IPS-18c (cell line): ENCODE results near the gene REG3A.

ENCODE experiments used
- H3K4me3 ChIP-seq: 2 replicates; pipeline ENCODE4 v1.7.0; 2013; ENCODE audit warnings: low read depth, mild to moderate bottlenecking, low read length, moderate library complexity; ENCODE audit not compliant: insufficient read depth
- H3K9me3 ChIP-seq: one replicate; pipeline ENCODE4 v1.6.1; 2013; ENCODE audit warnings: mild to moderate bottlenecking, low read length, moderate library complexity; ENCODE audit not compliant: control insufficient read depth, insufficient read depth

REG3A gene

GRCh38 chr2:79159653-79160052 lies at the start of gene REG3A:
Gene REG3A, minus strand, starts transcription at chr2:79159753. Its CDS starts 348 bp downstream, at chr2:79159405.
- H3K9me3 ChIP-seq: no peaks in the 10 kb centered on the region
- no peak within 1 kb of the TSS for H3K4me3 ChIP-seq

GRCh38 chr2:79200762-79201161 lies 41.2 kb upstream of the REG3A start:
- H3K9me3 ChIP-seq: no peaks in the 10 kb centered on the region
- H3K4me3 ChIP-seq: no peak overlapping the region

- H3K9me3 ChIP-seq: no peaks in the 10 kb centered on the region
- H3K4me3 ChIP-seq: no peak overlapping the region
These were observed 32.3 kb upstream of the REG3A start for GRCh38 chr2:79191816-79192215.

- H3K4me3 ChIP-seq: no peak overlapping the region
- no peaks in the 10 kb centered on the region for H3K9me3 ChIP-seq
These were observed 31.5 kb upstream of the REG3A start for GRCh38 chr2:79191081-79191480.

- H3K4me3 ChIP-seq: no peak overlapping the region
- H3K9me3 ChIP-seq: no peaks in the 10 kb centered on the region
These were observed 29.9 kb upstream of the REG3A start for GRCh38 chr2:79189465-79189864.

GRCh38 chr2:79181617-79182016 lies 22.1 kb upstream of the REG3A start:
- Histone ChIP-seq H3K4me3 (no peak overlapping the region), H3K9me3 (no peaks in the 10 kb centered on the region)

- H3K9me3 ChIP-seq: no peaks in the 10 kb centered on the region
- H3K4me3 ChIP-seq: no peak overlapping the region
These were observed 20.5 kb upstream of the REG3A start for GRCh38 chr2:79180092-79180491.

- H3K4me3 ChIP-seq: no peak overlapping the region
- H3K9me3 ChIP-seq: no peaks in the 10 kb centered on the region
These were observed 19.5 kb upstream of the REG3A start for GRCh38 chr2:79179036-79179435.

GRCh38 chr2:79178076-79178674 lies 18.6 kb upstream of the REG3A start:
- H3K9me3 ChIP-seq: no peaks in the 10 kb centered on the region
- H3K4me3 ChIP-seq: no peak overlapping the region

- H3K9me3 ChIP-seq: no peaks in the 10 kb centered on the region
- H3K4me3 ChIP-seq: no peak overlapping the region
These were observed 11.9 kb upstream of the REG3A start for GRCh38 chr2:79171348-79171958.

- Histone ChIP-seq H3K4me3 (no peak overlapping the region), H3K9me3 (no peaks in the 10 kb centered on the region)
These were observed 3.2 kb upstream of the REG3A start for GRCh38 chr2:79162801-79163200.

- Histone ChIP-seq H3K9me3 (no peaks in the 10 kb centered on the region), H3K4me3 (no peak overlapping the region)
These were observed 2.6 kb upstream of the REG3A start for GRCh38 chr2:79162132-79162531.

- Histone ChIP-seq H3K9me3 (no peaks in the 10 kb centered on the region), H3K4me3 (no peak overlapping the region)
These were observed 523 bp downstream of the REG3A start for GRCh38 chr2:79159030-79159429.

- Histone ChIP-seq H3K4me3 (no peak overlapping the region), H3K9me3 (no peaks in the 10 kb centered on the region)
These were observed 3.6 kb downstream of the REG3A start for GRCh38 chr2:79155826-79156476.

- Histone ChIP-seq H3K4me3 (no peak overlapping the region), H3K9me3 (no peaks in the 10 kb centered on the region)
These were observed 20.1 kb downstream of the REG3A start for GRCh38 chr2:79139423-79139822.

GRCh38 chr2:79138385-79138784 lies 21.2 kb downstream of the REG3A start:
- Histone ChIP-seq H3K4me3 (no peak overlapping the region), H3K9me3 (no peaks in the 10 kb centered on the region)

GRCh38 chr2:79131687-79132086 lies 27.9 kb downstream of the REG3A start:
- Histone ChIP-seq H3K9me3 (no peaks in the 10 kb centered on the region), H3K4me3 (no peak overlapping the region)

- no peaks in the 10 kb centered on the region for H3K9me3 ChIP-seq
- no peak overlapping the region for H3K4me3 ChIP-seq
These were observed 29.7 kb downstream of the REG3A start for GRCh38 chr2:79129804-79130203.
